ENCODE data around the gene GADD45G. TPM values are rescaled to one million over a fixed set of nuclear protein-coding genes. Genes with fewer than 3 reads are reported as not detected.

GADD45G gene
- total RNA-seq, 2 donors from 2014 or later = 80.0 to 294 TPM

GRCh38 chr9:89621676-89622075, 16.9 kb downstream of the GADD45G start:
- no peaks in the 10 kb centered on the region for H3K36me3 ChIP-seq
- H3K27me3 ChIP-seq = no peaks in the 10 kb centered on the region
- no peak for DNase-seq (ENCODE audit: low spot score)
- H3K9me3 ChIP-seq = no peaks in the 10 kb centered on the region
- TF ChIP-seq, protein P1, sequence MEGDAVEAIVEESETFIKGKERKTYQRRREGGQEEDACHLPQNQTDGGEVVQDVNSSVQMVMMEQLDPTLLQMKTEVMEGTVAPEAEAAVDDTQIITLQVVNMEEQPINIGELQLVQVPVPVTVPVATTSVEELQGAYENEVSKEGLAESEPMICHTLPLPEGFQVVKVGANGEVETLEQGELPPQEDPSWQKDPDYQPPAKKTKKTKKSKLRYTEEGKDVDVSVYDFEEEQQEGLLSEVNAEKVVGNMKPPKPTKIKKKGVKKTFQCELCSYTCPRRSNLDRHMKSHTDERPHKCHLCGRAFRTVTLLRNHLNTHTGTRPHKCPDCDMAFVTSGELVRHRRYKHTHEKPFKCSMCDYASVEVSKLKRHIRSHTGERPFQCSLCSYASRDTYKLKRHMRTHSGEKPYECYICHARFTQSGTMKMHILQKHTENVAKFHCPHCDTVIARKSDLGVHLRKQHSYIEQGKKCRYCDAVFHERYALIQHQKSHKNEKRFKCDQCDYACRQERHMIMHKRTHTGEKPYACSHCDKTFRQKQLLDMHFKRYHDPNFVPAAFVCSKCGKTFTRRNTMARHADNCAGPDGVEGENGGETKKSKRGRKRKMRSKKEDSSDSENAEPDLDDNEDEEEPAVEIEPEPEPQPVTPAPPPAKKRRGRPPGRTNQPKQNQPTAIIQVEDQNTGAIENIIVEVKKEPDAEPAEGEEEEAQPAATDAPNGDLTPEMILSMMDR (IDR thresholded peaks at IDR 0.05) = no peak
- H3K4me1 ChIP-seq = peaks cover 0 to 33% of the 10 kb centered on the region in 2 donors
- no peak overlapping the region for H3K4me3 ChIP-seq
- H3K27ac ChIP-seq = peak overlapping the region; percentile 37 to 82

- Histone ChIP-seq H3K4me3 (no peak overlapping the region), H3K9me3 (no peaks in the 10 kb centered on the region), H3K27me3 (no peaks in the 10 kb centered on the region), H3K27ac (peak overlapping the region; percentile 68 to 82), H3K4me1 (peaks cover 0 to 33% of the 10 kb centered on the region in 2 donors), H3K36me3 (no peaks in the 10 kb centered on the region)
- no peak for DNase-seq (ENCODE audit: low spot score)
- TF ChIP-seq, protein P1 (IDR thresholded peaks at IDR 0.05) = no peak
Measured at GRCh38 chr9:89622933-89623861, 18.4 kb downstream of the GADD45G start.

DNA sequence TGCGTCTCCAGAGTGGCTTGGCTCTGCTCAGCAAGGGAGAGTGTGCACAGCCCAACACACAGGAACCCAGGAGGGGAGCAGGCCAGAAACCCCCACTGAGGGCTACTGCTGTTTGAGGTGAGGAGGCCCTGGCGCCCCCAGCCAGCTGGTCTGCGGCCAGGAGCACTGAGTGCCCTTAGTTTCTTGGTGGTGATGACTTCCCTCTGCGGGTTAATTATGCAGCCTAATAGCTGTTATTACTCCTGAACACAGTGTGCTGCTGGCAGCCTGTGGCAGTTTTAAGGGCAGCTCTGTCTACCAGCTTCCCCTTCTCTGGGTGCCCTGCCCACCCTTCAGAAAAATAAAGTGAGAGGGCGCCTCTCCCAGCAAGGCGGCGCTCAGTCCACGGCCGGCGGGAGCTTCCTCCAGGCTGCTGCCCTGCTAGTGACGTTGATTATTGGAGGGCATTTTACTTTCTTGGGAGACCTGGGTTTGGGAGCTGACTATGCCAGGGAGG, 19.2 kb downstream of the GADD45G start:
- no peak for DNase-seq (ENCODE audit: low spot score)
- no peak overlapping the region for H3K4me3 ChIP-seq
- TF ChIP-seq, protein P1 (IDR thresholded peaks at IDR 0.05) = peak in 1 of 2 donors; percentile 16
- H3K9me3 ChIP-seq = no peaks in the 10 kb centered on the region
- no peaks in the 10 kb centered on the region for H3K27me3 ChIP-seq
- H3K27ac ChIP-seq = peak overlapping the region; percentile 68 to 82
- H3K4me1 ChIP-seq = peaks cover 0 to 33% of the 10 kb centered on the region in 2 donors
- H3K36me3 ChIP-seq = no peaks in the 10 kb centered on the region

GRCh38 chr9:89625721-89626687, 21.2 kb downstream of the GADD45G start:
- Histone ChIP-seq H3K36me3 (no peaks in the 10 kb centered on the region), H3K9me3 (no peaks in the 10 kb centered on the region), H3K4me3 (no peak overlapping the region), H3K27ac (no peak overlapping the region), H3K27me3 (no peaks in the 10 kb centered on the region), H3K4me1 (peaks cover 0 to 33% of the 10 kb centered on the region in 2 donors)
- no peak for DNase-seq (ENCODE audit: low spot score)
- TF ChIP-seq, protein P1 (IDR thresholded peaks at IDR 0.05) = no peak

DNA sequence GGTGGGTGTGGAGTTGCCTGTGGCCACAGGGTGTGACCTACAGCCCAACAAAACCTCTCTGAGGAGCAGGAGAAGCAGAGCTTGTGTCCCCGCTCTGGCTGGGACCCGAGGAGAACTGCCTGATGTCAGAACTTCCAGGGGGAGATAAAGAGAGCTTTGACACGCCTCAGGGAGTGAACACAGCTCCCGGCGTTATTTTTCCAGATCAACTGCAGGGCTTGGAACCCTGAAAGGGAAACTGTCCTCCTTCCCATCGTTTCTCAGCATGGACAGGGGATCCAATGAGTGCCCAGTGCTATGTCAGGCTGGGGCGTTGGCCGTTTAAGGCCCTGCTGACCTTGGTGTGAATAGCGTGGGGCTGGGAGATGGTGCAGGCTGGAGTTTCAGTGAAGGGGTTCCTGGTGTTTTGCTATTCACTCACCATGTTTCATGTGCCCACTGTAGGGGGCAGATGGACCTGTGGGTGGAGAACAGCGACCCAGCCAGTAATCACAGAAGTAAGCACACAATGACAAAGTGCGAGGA, 22.0 kb downstream of the GADD45G start:
- no peak overlapping the region for H3K27ac ChIP-seq
- H3K36me3 ChIP-seq = no peaks in the 10 kb centered on the region
- no peak for DNase-seq (ENCODE audit: low spot score)
- H3K27me3 ChIP-seq = no peaks in the 10 kb centered on the region
- TF ChIP-seq, protein P1 (IDR thresholded peaks at IDR 0.05) = no peak
- H3K4me3 ChIP-seq = no peak overlapping the region
- H3K4me1 ChIP-seq = peaks cover 0 to 29% of the 10 kb centered on the region in 2 donors
- H3K9me3 ChIP-seq = no peaks in the 10 kb centered on the region
